GM18867 (cell line): ENCODE measurements around the gene MYO9A.
"Not testable (repeated sequence)": the region's sequence is repeated elsewhere in the genome, so short reads cannot be mapped to it uniquely, and the experiment has no call there.

Source experiments
- ATAC-seq: cut with Tn5 transposase; IDR thresholded peaks from one replicate; pipeline ENCODE4 v1.9.1; 2021; ENCODE audit warnings: mild to moderate bottlenecking, moderate library complexity; ENCODE audit not compliant: unreplicated experiment

Gene MYO9A

GRCh38 chr15:72044956-72045355, 73.0 kb downstream of the MYO9A start:
- ATAC-seq = no peak

- no peak for ATAC-seq
Measured at GRCh38 chr15:72042865-72043264, 75.1 kb downstream of the MYO9A start.

- no peak for ATAC-seq
Measured at GRCh38 chr15:72042054-72042453, 75.9 kb downstream of the MYO9A start.

- ATAC-seq = no peak
Measured at GRCh38 chr15:72037321-72037720, 80.6 kb downstream of the MYO9A start.

- no peak for ATAC-seq
Measured at GRCh38 chr15:72034859-72035650, 82.9 kb downstream of the MYO9A start.

- no peak for ATAC-seq
Measured at GRCh38 chr15:72034351-72034750, 83.6 kb downstream of the MYO9A start.

GRCh38 chr15:72033711-72034110, 84.2 kb downstream of the MYO9A start:
- no peak for ATAC-seq

- ATAC-seq = no peak
Measured at GRCh38 chr15:72033285-72033684, 84.7 kb downstream of the MYO9A start.

GRCh38 chr15:72021604-72022003, 96.3 kb downstream of the MYO9A start:
- ATAC-seq = no peak

- ATAC-seq = no peak
Measured at GRCh38 chr15:72020799-72021198, 97.2 kb downstream of the MYO9A start.

GRCh38 chr15:72014555-72014954, 103.4 kb downstream of the MYO9A start:
- not testable (repeated sequence) for ATAC-seq

GRCh38 chr15:72013703-72014102, 104.2 kb downstream of the MYO9A start:
- no peak for ATAC-seq

GRCh38 chr15:72011302-72011942, 106.5 kb downstream of the MYO9A start:
- no peak for ATAC-seq

- no peak for ATAC-seq
Measured at GRCh38 chr15:72009222-72009621, 108.7 kb downstream of the MYO9A start.

GRCh38 chr15:72006382-72006781, 111.6 kb downstream of the MYO9A start:
- no peak for ATAC-seq

- no peak for ATAC-seq
Measured at GRCh38 chr15:72005483-72005882, 112.5 kb downstream of the MYO9A start.

- no peak for ATAC-seq
Measured at GRCh38 chr15:71999807-72000206, 118.1 kb downstream of the MYO9A start.

GRCh38 chr15:71998717-71999116, 119.2 kb downstream of the MYO9A start:
- not testable (repeated sequence) for ATAC-seq

- no peak for ATAC-seq
Measured at GRCh38 chr15:71997691-71998090, 120.3 kb downstream of the MYO9A start.

GRCh38 chr15:71975816-71976150, 142.2 kb downstream of the MYO9A start:
- no peak for ATAC-seq

- ATAC-seq = no peak
Measured at GRCh38 chr15:71974211-71974610, 143.7 kb downstream of the MYO9A start.

GRCh38 chr15:71973366-71973765, 144.6 kb downstream of the MYO9A start:
- ATAC-seq = no peak

GRCh38 chr15:71971905-71972304, 146.0 kb downstream of the MYO9A start:
- no peak for ATAC-seq
